T47D (cell line): Measurements from ENCODE around the gene CXCL12.

Experiments used
- DNase-seq, 2 experiments: peaks; one replicate each; pipeline versions ENCODE4 v3.0.0 to v3.0.0-alpha.2; 2011 to 2012; ENCODE audit warnings: low read depth in 1 of 2, low spot score in 1 of 2
- JUND ChIP-seq: IDR thresholded peaks from 2 replicates; pipeline ENCODE4 v1.6.1; 2012; ENCODE audit warnings: low read depth
- in situ Hi-C: cut with HindIII; loops from 2 replicates; pipeline ENCODE4 v1.10.0; 2016; ENCODE audit warnings: low sequenced_read_pairs, low pct_unique_long_range_greater_than_20kb

CXCL12 gene

DNA sequence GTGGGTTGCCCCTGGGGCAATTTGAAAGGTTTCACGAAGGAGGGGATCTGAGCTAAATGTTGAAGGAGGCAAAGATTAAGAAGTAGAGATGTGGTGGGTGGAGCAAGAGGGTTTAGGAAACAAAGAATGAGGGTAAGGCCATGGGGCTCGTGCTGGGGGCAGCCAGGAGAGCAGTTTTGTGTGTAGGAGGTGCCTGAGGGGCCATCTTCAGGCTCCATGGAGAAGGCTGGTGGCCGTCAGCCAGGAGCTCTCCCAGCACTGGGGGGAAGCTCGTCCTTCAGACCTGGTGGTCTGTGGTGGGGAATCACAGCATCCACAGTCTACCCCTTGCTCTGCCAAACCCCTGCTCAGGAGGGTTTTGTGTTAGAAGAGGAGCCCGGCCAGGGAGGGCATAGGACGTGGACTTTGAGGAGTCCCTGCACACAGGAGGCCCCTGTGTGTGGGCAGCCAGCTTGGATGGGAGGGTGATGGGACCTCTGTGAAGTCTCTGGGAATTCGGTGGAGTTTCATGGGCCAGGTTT lies 11.8 kb upstream of the CXCL12 start:
- no peak for TF ChIP-seq JUND
- no peak for DNase-seq
- in situ Hi-C loops = no loop called here

DNA sequence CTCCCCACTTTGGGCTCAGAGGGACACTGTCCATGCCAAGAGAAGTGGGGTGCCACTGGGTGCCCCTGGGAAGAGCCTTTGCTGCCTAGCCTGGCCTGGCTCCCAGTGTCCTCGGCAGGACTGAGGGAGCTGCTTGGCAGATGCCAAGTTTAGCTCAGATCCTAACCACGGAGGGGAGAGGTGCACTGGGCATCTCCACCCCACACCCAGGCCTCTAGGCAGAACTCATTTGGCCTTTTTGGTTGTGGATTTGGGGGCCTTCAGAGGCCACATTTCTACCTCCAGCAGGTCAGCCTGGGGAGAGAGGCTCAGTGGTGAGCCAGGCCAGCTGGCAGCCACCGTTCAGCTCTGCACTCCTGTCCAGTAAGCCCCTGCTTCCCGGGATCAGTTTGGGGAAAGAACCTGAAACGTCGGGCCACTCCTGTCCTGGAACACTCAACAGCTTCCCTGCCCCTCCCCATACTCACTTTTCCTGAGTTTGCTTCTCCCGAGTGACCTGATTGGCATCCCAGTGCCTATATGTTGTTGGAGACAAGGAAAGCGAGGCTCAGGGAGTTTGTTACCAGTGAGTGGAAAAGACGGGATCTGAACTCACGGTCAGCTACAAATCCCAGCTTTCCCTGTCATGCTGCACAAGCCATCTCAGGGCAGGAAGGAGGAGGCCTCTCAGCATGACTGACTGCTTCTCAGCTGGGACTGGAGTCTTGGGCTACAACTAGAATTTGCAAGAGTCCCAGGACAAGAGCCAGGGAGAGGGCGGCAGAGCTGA lies 11.2 kb upstream of the CXCL12 start:
- in situ Hi-C loops = no loop called here
- no peak for DNase-seq
- TF ChIP-seq JUND = no peak

DNA sequence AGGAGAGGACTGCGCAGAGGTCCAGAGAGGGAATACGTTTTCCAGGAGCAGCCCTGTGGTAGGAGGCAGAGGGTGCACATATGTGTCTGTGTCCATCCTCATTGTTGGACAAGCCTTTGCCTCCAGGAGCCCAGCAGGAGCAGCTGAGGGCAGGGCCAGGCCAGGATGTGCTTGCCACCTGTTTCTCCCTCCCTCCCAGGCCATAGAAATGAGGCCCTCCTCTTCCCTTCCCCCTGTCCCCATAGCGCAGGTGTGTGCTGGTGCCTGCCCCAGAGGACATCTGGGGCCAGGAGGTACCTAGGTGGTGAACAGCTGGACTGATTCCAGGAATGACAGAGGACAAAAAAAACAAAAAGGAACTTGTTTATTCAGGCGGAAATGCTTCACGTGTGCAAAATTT lies 10.5 kb upstream of the CXCL12 start:
- in situ Hi-C loops = no loop called here
- TF ChIP-seq JUND = no peak
- no peak for DNase-seq

DNA sequence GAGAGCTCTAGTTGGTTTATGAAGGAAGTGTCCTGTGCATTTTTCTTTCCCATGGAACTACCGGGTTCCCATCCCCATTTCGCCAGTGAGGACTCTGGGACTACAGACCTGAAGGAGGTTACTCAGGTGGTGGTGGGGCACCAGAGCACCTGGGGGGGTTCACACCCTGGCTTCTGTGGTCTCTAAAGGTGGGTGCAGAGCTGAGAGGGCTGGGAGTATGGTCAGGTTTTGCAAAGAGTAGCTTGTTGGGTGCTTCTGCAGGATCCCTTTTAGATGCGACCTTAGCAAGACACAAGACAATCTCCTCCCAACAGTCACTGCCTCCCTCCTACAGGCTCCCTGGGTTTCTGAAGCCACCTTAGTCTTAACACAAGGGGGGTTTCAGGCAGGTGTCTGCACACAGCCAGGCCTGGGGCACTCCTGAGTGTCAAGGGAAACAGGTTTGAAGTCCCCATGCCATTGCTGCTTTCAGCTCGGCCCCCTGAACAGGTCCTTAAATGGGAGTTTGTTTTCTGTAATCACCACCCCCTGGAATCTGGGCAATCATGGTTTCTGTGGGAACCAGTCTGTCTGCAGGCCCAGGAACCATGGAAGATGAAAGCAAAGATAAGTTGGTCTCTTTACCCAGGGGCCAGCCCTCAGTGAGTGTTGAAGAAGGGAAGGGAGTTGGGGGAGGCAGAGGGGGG lies 9.9 kb upstream of the CXCL12 start:
- no peak for TF ChIP-seq JUND
- no peak for DNase-seq
- in situ Hi-C loops = no loop called here

DNA sequence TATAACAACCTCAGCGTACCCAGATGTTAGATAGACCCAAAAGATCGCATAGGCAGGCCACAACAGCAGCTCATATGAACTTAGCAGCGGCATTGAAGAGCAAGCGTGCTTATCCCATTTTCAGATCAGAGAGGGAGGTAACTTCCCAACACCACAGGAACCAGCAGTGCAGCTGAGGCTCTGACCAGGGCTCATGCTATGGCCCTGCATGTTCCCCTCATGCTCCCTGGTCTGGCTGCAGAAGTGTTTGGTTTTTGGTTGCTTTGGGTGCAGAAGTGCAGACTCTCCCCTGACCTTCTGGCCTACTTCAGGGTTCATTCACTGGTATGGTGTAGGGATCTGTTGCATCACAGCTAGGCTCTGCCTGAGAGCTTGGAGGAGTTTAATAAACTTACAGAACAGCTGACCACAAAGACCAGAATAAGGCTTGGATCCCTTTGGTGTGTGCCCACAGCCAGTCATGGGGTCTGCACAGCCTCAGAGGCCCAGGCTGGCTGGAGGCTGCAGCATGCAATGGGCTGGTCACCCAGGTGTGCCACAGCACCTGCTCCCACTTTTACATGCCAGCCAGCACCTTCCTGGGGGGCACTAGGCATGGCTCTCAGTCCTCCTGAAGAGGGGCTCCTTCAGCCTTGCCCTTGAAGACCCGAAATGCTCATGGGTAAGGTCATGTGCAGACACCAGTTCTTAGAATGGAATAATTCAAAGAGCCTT lies 9.1 kb upstream of the CXCL12 start:
- in situ Hi-C loops = no loop called here
- DNase-seq = no peak

DNA sequence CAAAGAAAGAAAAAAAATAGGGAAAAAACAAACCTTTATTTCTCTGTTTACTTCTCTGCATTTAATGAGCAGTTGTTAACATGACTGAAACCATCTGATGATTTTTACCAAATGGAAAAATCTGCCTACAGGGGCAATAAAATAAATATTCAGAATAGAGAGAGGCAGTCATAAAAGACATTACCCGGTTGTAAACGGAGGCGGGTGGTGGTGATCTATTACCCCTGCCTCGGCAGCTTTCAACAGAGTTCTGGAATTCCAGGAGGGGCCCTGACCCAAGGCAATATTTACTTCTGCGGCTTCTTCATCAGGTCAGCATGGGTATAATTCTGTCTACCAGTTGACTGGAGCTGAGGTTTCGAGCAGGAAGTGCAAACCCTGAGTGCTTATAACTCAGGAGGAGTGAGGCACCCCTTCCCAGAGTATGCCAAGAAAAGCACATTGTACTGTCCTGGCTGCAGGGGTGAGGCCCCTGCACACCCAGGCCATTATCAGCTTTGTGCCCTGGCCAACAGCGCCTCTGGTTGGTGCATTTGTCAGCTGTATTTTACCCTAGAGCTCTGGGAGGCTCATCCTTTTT lies 8.2 kb upstream of the CXCL12 start:
- in situ Hi-C loops = no loop called here
- DNase-seq = no peak

More for the DNA sequence above, 9.1 kb upstream of the CXCL12 start:
- no peak for TF ChIP-seq JUND

DNA sequence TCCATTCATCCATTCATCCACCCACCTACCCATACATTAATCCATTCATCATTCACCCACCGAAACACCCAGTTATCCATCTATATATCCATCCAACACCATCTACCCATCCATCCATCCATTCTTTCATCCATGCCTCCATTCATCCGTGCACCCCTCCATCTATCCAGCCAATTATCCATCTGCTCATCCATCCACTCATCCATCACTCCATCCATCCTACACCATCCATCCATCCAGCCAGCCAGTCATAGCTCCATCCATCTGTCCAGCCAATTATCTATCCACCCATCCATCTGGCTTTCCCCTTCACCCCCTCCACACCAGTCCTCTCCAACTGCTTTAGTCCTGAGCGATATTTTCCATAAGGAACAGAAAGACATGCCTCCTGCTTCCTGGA lies 7.5 kb upstream of the CXCL12 start:
- DNase-seq = no peak
- no peak for TF ChIP-seq JUND
- in situ Hi-C loops = no loop called here

More for the DNA sequence above, 8.2 kb upstream of the CXCL12 start:
- TF ChIP-seq JUND = no peak

DNA sequence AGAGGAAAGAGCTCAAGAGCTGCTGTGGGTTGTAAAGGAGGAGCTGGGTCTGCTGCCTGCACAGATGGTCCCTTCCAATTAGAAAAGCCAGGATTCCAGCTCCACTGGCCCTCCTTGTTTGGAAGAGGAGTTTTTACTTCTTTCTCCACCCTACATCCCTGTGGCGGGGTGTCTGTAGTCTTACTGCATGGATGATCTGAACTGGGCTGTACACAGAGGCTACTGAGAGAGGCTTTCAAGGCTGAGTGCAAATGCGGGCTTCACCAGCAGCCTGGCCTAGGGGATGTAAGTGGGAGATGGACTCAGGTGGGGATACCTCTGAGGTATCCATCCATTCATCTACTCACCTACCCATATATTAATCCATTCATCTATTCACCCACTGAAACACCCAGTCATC lies 7.1 kb upstream of the CXCL12 start:
- in situ Hi-C loops = no loop called here
- no peak for TF ChIP-seq JUND
- DNase-seq = no peak

DNA sequence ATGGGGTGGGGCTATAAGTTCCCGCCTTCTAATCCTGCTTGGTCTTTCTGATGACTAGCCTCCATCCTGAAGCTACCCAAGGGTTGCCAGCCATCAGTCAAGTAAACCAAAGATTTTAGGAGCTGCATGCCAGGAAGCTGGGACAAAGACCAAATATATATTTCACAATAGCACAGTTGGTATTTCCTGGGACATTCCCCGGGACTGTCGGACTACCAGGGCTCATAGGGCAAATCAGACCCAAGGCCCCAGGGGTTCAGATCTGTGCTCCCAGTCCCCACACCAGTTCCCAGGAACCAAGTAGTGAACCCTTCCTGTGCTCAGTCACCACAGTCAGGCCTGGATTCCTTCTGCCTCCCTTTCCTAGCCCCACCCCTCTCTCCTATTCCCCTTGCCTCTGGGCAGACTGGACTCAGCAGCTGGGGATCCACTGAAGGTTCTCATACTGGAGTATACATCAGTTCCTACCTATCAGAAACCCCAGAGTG lies 5.7 kb upstream of the CXCL12 start:
- TF ChIP-seq JUND = no peak

DNA sequence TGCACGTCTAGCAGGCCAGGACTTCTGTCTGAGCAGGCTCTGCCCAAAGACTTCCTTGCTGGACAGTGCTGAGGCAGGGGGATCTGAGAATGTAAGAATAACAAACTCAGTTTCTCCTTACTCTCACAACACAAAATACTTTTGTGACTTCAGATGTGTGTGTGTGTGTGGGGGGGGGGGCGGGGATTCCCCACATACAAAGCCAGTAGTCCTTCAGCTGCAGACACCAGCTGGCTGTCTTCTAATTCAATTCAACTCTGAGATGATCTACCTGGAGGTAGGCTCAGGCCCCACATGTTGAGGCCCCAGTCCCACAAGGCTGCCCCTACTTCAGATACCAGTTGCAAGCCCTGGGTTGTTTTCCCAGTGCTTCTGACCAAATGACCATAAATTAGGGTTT lies 4.7 kb upstream of the CXCL12 start:
- DNase-seq = no peak
- TF ChIP-seq JUND = no peak
- in situ Hi-C loops = no loop called here

More for the DNA sequence above, 5.7 kb upstream of the CXCL12 start:
- DNase-seq = no peak
- in situ Hi-C loops = no loop called here

DNA sequence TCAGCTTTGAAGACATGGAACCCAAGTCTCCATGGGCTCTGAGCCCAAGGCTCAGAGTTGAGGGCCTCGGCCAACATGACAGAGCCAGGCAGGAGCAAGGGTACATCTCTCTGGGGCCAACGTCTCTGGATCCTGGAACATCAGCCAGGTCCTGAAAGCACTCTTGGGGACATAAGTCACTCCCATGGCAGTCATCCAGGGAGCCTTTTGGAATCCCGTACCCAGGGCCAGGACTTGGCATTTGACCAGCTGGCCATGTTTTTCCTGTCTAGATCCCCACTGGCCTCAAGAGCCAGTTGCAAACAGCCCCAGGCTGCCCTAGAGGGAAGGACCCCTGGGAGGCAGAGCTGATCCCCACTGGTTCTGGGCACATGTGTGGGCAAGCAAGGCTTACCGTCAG lies 4.3 kb upstream of the CXCL12 start:
- no peak for TF ChIP-seq JUND
- in situ Hi-C loops = no loop called here
- DNase-seq = peak in 1 of 2 experiments; percentile 38

DNA sequence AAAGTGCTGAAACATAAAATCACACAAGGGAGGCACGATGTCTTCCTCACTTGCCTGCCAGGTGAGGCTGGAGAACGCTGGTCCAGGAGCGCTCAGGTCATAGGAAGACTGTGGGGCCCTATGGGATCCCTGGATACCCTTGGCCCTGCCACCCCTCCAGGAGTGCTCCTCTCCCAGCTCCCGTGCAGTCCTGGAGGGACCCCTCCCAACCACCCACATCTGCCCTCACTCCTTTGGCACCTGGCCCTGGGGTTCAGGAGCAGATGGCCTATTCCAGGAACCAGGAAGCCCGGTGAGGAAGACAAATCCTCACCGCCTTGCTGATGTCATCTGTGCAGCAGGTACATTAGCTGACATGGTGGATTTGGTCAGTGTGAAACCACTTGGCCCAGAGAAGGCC lies 3.7 kb upstream of the CXCL12 start:
- no peak for TF ChIP-seq JUND
- no peak for DNase-seq
- in situ Hi-C loops = no loop called here
